ENCODE results near the gene PODXL. TPM values are rescaled to one million over a fixed set of nuclear protein-coding genes. Genes with fewer than 3 reads are reported as not detected.

The PODXL gene
- total RNA-seq, 1 experiment from 2014 or later, result 32.3 TPM

- peak; percentile 61 for DNase-seq (ENCODE audit: low read depth, low spot score)
- intact Hi-C loops (cut with micrococcal nuclease; ENCODE audit: unreplicated experiment) (no loop called here), in situ Hi-C loops (cut with HindIII; ENCODE audit: low pct_unique_long_range_greater_than_20kb, low sequenced_read_pairs) (no loop called here)
- H3K27ac ChIP-seq (ENCODE audit: low read length), result no peak overlapping the region
- POLR2A ChIA-PET, result interaction anchor here (0.7 kb wide), 1 partner anchor 635 kb away, joined by 3 read pairs; no protein-coding TSS in a partner anchor
- H3K9me3 ChIP-seq (ENCODE audit: control insufficient read depth, insufficient read depth, low read depth, low read length), result no peaks in the 10 kb centered on the region
- CTCF ChIA-PET, result no interaction called here
- no peaks in the 10 kb centered on the region for H3K36me3 ChIP-seq (ENCODE audit: control insufficient read depth, insufficient read depth, low read length)
- no peaks in the 10 kb centered on the region for H3K27me3 ChIP-seq (ENCODE audit: control insufficient read depth, insufficient read depth, low read length)
- H3K4me3 ChIP-seq (ENCODE audit: low read depth in 2 of 2, low read length in 2 of 2), result no peak overlapping the region
- TF ChIP-seq POLR2AphosphoS5 (IDR thresholded peaks at IDR 0.05; ENCODE audit: low read depth, low read length) (no peak), REST (IDR thresholded peaks at IDR 0.05; ENCODE audit: insufficient read depth in 1 of 2, low read depth in 2 of 2, low read length in 1 of 2) (no peak), CTCF (IDR thresholded peaks at IDR 0.05) (no peak), SIN3A (IDR thresholded peaks at IDR 0.05; ENCODE audit: borderline replicate concordance, insufficient read depth, low read depth, low read length) (no peak), TCF7L2 (IDR thresholded peaks at IDR 0.05; ENCODE audit: low read depth, low read length) (no peak)
- BruUV-seq (replicated peaks), result no TSS peak
- no peak for ATAC-seq
- no peaks in the 10 kb centered on the region for H3K4me1 ChIP-seq (ENCODE audit: control insufficient read depth, insufficient read depth, low read length)
Observed at GRCh38 chr7:131525820-131526219, 30.6 kb downstream of the PODXL start.

- Histone ChIP-seq H3K4me1 (ENCODE audit: control insufficient read depth, insufficient read depth, low read length) (no peaks in the 10 kb centered on the region), H3K27ac (ENCODE audit: low read length) (no peak overlapping the region), H3K36me3 (ENCODE audit: control insufficient read depth, insufficient read depth, low read length) (no peaks in the 10 kb centered on the region), H3K9me3 (ENCODE audit: control insufficient read depth, insufficient read depth, low read depth, low read length) (no peaks in the 10 kb centered on the region), H3K27me3 (ENCODE audit: control insufficient read depth, insufficient read depth, low read length) (no peaks in the 10 kb centered on the region), H3K4me3 (ENCODE audit: low read depth in 2 of 2, low read length in 2 of 2) (no peak overlapping the region)
- no TSS peak for BruUV-seq (replicated peaks)
- ChIA-PET POLR2A (no interaction called here), CTCF (no interaction called here)
- DNase-seq (ENCODE audit: low read depth, low spot score) (no peak), ATAC-seq (no peak)
- intact Hi-C loops (cut with micrococcal nuclease; ENCODE audit: unreplicated experiment) (no loop called here), in situ Hi-C loops (cut with HindIII; ENCODE audit: low pct_unique_long_range_greater_than_20kb, low sequenced_read_pairs) (no loop called here)
- TF ChIP-seq SIN3A (IDR thresholded peaks at IDR 0.05; ENCODE audit: borderline replicate concordance, insufficient read depth, low read depth, low read length), result no peak
- TF ChIP-seq TCF7L2 (IDR thresholded peaks at IDR 0.05; ENCODE audit: low read depth, low read length), result no peak
- TF ChIP-seq CTCF (IDR thresholded peaks at IDR 0.05), result no peak
- TF ChIP-seq POLR2AphosphoS5 (IDR thresholded peaks at IDR 0.05; ENCODE audit: low read depth, low read length), result no peak
- no peak for TF ChIP-seq REST (IDR thresholded peaks at IDR 0.05; ENCODE audit: insufficient read depth in 1 of 2, low read depth in 2 of 2, low read length in 1 of 2)
Observed at GRCh38 chr7:131524703-131525102, 31.7 kb downstream of the PODXL start.
